C4-2B (cell line): ENCODE data around the gene EPHA1.

Experiments used
- ZFX ChIP-seq: fragments of 450-650 bp; IDR thresholded peaks from 2 replicates; pipeline ENCODE4 v1.6.1; 2017
- TF ChIP-seq, protein P1 (sequence below): fragments of 450-650 bp; conservative IDR thresholded peaks from 2 replicates; pipeline ENCODE4 v1.5.1; 2017; ENCODE audit warnings: mild to moderate bottlenecking

DNA sequence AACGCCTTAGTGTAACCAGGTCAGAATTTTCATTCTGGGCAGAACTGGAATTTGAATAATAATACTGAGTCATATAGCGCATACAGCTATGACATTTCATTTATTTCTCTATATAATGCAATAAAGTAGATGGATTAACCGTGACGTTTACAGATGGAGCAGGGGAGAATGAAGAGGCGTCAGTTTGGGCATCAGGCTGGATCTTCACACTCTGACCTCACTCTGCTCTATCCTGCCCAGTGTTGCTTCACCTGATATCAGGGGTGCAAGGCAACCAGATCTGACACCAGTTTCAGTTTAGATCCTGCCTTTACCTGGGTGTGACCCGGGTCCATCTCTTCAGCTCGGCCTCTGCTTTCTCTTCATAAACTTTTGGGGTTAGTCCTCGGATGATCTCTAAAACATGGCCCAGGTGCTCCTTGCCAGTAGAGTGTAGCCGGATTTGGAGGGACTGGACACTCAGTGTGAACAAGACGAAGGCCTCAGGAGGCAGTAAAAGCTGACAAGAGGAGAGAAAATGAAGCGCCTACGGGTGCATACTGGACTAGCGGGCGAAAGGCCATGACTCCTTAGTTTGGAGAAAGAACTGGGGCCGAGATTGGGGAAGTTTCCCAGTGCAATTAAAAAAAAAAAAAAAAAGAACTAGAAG, 28.9 kb downstream of the EPHA1 start:
- TF ChIP-seq, protein P1, sequence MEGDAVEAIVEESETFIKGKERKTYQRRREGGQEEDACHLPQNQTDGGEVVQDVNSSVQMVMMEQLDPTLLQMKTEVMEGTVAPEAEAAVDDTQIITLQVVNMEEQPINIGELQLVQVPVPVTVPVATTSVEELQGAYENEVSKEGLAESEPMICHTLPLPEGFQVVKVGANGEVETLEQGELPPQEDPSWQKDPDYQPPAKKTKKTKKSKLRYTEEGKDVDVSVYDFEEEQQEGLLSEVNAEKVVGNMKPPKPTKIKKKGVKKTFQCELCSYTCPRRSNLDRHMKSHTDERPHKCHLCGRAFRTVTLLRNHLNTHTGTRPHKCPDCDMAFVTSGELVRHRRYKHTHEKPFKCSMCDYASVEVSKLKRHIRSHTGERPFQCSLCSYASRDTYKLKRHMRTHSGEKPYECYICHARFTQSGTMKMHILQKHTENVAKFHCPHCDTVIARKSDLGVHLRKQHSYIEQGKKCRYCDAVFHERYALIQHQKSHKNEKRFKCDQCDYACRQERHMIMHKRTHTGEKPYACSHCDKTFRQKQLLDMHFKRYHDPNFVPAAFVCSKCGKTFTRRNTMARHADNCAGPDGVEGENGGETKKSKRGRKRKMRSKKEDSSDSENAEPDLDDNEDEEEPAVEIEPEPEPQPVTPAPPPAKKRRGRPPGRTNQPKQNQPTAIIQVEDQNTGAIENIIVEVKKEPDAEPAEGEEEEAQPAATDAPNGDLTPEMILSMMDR = no peak
- no peak for TF ChIP-seq ZFX
